Heart right ventricle (tissue), 16 donors: ENCODE data around the gene KSR2. TPM values are rescaled to one million over a fixed set of nuclear protein-coding genes. Genes with fewer than 3 reads are reported as not detected.
"Not testable (repeated sequence)": the region's sequence is repeated elsewhere in the genome, so short reads cannot be mapped to it uniquely, and the experiment has no call there.

ENCODE experiments used
- ATAC-seq, 8 donors: fragments of 200-7000 bp; cut with Tn5 transposase; one replicate each; pipeline ENCODE4 v1.9.1; 2020; ENCODE audit warnings: mild to moderate bottlenecking in 8 of 8, moderate library complexity in 8 of 8, moderate number of reproducible peaks in 1 of 8
- DNase-seq, 2 donors: peaks; one replicate each; pipeline ENCODE4 v3.0.0-alpha.2; 2020
- H3K27ac ChIP-seq, 10 donors: fragments of 200-600 bp; sonication (generic) in 2 of 10; one replicate each; pipeline versions ENCODE4 v1.5.0 to v1.8.0; 2020 to 2022; ENCODE audit warnings: mild to moderate bottlenecking in 3 of 10
- H3K27me3 ChIP-seq, 7 donors: fragments of 200-600 bp; one replicate each; pipeline ENCODE4 v1.8.0; 2021 to 2022; ENCODE audit warnings: mild to moderate bottlenecking in 2 of 7
- H3K36me3 ChIP-seq, 9 donors: fragments of 200-600 bp; sonication (generic) in 1 of 9; one replicate each; pipeline versions ENCODE4 v1.5.0 to v1.8.0; 2020 to 2022; ENCODE audit warnings: mild to moderate bottlenecking in 2 of 9
- H3K4me1 ChIP-seq, 9 donors: fragments of 200-600 bp; sonication (generic) in 1 of 9; one replicate each; pipeline versions ENCODE4 v1.5.0 to v1.8.0; 2020 to 2022; ENCODE audit warnings: mild to moderate bottlenecking in 4 of 9
- H3K4me3 ChIP-seq, 10 donors: fragments of 200-600 bp; sonication (generic) in 2 of 10; one replicate each; pipeline versions ENCODE4 v1.5.0 to v1.8.0; 2020 to 2022; ENCODE audit warnings: mild to moderate bottlenecking in 7 of 10, moderate library complexity in 2 of 10
- H3K9me3 ChIP-seq, 11 donors: fragments of 200-600 bp in 10 of 11; sonication (generic) in 2 of 11; one replicate each; pipeline versions ENCODE4 v1.5.0 to v1.8.0; 2013 to 2022; ENCODE audit warnings: mild to moderate bottlenecking in 2 of 11, control low read depth in 1 of 11, moderate library complexity in 1 of 11
- CTCF ChIP-seq, 9 donors: fragments of 200-600 bp; sonication (generic) in 2 of 9; IDR thresholded peaks; one replicate each; pipeline versions ENCODE4 v1.5.0 to v1.8.0; 2021 to 2022; ENCODE audit warnings: antibody characterized with exemption in 9 of 9, mild to moderate bottlenecking in 5 of 9, moderate library complexity in 1 of 9
- WGBS, 2 donors: extraction: QIAGEN DNeasy Blood & Tissue Kit; methylation state at CpG; one replicate each; pipeline ENCODE4 v1.1.7; 2013; ENCODE audit warnings: inconsistent platforms in 1 of 2; 5-methylcytosine and 5-hydroxymethylcytosine counted together
- intact Hi-C, 10 donors: fragments of 100-400 bp; cut with DNase I; formaldehyde crosslinking; loops; one replicate each; pipeline versions ENCODE4 v1.11.1 to v1.14.2; 2022
- polyA plus RNA-seq, 2 donors: library from polyadenylated mRNA; stranded (reverse); fragments of 200-250 nt; gene quantifications; one replicate each; pipeline ENCODE4 v1.2.3, GENCODE V29; 2013
- total RNA-seq, 10 donors: library from RNA; stranded (reverse); fragmentation: NEBNext Ultra II Directional in 3 of 10; extraction: Animal tissue kit (Norgen Biotek cat#: 25700) in 3 of 10; gene quantifications; one replicate each; pipeline versions ENCODE4 v1.2.1 to v1.2.4, GENCODE V29; 2021 to 2023
- donor health status: Arrhythmogenic right ventricular cardiomyopathy.
- donor health status: ischemic (EF 13 %, LVEDD 7.1; RV severe dilation, severe dysfunction).
- donor health status: healthy with polysubstance abuse.
- donor health status: DM: no; HTN: yes; CAD: no.
- donor health status: DM: no; HTN: no; CAD: no.
- donor health status: ischemic (EF 25% LVEDD 6.9; RV normal size, moderate dysfunction).
- donor health status: ischemic (EF 25% LVEDD 5.7; RV mildly dilated, moderate dysfunction).
- donor health status: healthy.
- donor health status: DM: yes; HTN: yes; CAD: no.
- donor health status: Ischemic cardiomyopathy.
- donor health status: ischemic (EF 35%, LVEDD 5.7; RV mildly dilated, moderate dysfunction).
- donor health status: nonischemic (EF 11% LVEDD 7.7; RV severe dilation, severe dysfunction).
- donor health status: DM: yes; HTN: yes; CAD: no.
- donor health status: PGD.
- donor health status: ischemic (EF 29% LVEDD 5.4; RV normal size, mild dysfunction).
- donor health status: nonischemic (EF 23%, LVEDD 6.1; RV moderate dilation, normal function).

KSR2 gene
- total and polyA plus RNA-seq, 12 donors, result 0.02 TPM; not detected in 9

- ATAC-seq (no peak), DNase-seq (no peak)
- Histone ChIP-seq H3K27me3 (peaks cover 0 to 20% (median 5%) of the 10 kb centered on the region in 7 donors), H3K4me1 (no peaks in the 10 kb centered on the region), H3K9me3 (no peaks in the 10 kb centered on the region), H3K4me3 (no peak overlapping the region), H3K36me3 (no peaks in the 10 kb centered on the region), H3K27ac (no peak overlapping the region)
- no peak for TF ChIP-seq CTCF (IDR thresholded peaks at IDR 0.05)
- 71 to 83% methylated on average over 7 of the region's 7 CpGs for WGBS, 2 donors
- intact Hi-C loops, result no loop called here
These were observed 162.9 kb downstream of the KSR2 start for GRCh38 chr12:117805865-117806264.

- 72 to 82% methylated on average over 6 of the region's 6 CpGs for WGBS, 2 donors
- peaks cover 0 to 7% (median 3%) of the 10 kb centered on the region in 7 donors for H3K27me3 ChIP-seq
- no peak for ATAC-seq
These were observed 165.8 kb downstream of the KSR2 start for GRCh38 chr12:117803001-117803400.

GRCh38 chr12:117800711-117801110, 168.1 kb downstream of the KSR2 start:
- H3K27me3 ChIP-seq, H3K9me3 ChIP-seq, H3K4me3 ChIP-seq, H3K36me3 ChIP-seq, DNase-seq, ATAC-seq, H3K4me1 ChIP-seq, intact Hi-C loops, H3K27ac ChIP-seq: not testable (repeated sequence)
- 88 to 91% methylated on average over 6 of the region's 6 CpGs for WGBS, 2 donors

More at GRCh38 chr12:117803001-117803400, 165.8 kb downstream of the KSR2 start:
- DNase-seq, result no peak
- intact Hi-C loops, result no loop called here
- H3K27ac ChIP-seq, result no peak overlapping the region
- no peak overlapping the region for H3K4me3 ChIP-seq
- no peaks in the 10 kb centered on the region for H3K9me3 ChIP-seq
- H3K4me1 ChIP-seq, result no peaks in the 10 kb centered on the region
- no peak for TF ChIP-seq CTCF (IDR thresholded peaks at IDR 0.05)
- H3K36me3 ChIP-seq, result no peaks in the 10 kb centered on the region

- Histone ChIP-seq H3K4me3 (no peak overlapping the region), H3K4me1 (no peaks in the 10 kb centered on the region), H3K27me3 (peaks cover 0 to 6% (median 0%) of the 10 kb centered on the region in 7 donors), H3K27ac (no peak overlapping the region), H3K9me3 (peaks cover 0 to 5% (median 0%) of the 10 kb centered on the region in 11 donors), H3K36me3 (no peaks in the 10 kb centered on the region)
- no peak for TF ChIP-seq CTCF (IDR thresholded peaks at IDR 0.05)
- no peak for ATAC-seq
- WGBS, 2 donors, result 91 to 99% methylated on average over 3 of the region's 3 CpGs
- intact Hi-C loops, result no loop called here
- DNase-seq, result no peak
These were observed 171.6 kb downstream of the KSR2 start for GRCh38 chr12:117797202-117797601.

GRCh38 chr12:117792877-117793424, 175.8 kb downstream of the KSR2 start:
- no peak overlapping the region for H3K27ac ChIP-seq
- DNase-seq (no peak), ATAC-seq (no peak)
- TF ChIP-seq CTCF (IDR thresholded peaks at IDR 0.05), result no peak
- H3K36me3 ChIP-seq, result no peaks in the 10 kb centered on the region
- peaks cover 0 to 5% (median 0%) of the 10 kb centered on the region in 11 donors for H3K9me3 ChIP-seq
- intact Hi-C loops, result no loop called here
- no peaks in the 10 kb centered on the region for H3K4me1 ChIP-seq
- 88 to 97% methylated on average over 8 of the region's 8 CpGs for WGBS, 2 donors
- no peak overlapping the region for H3K4me3 ChIP-seq
- peaks cover 0 to 10% (median 3%) of the 10 kb centered on the region in 7 donors for H3K27me3 ChIP-seq
